NCI-H1930 (cell line): Measurements from ENCODE around the gene THRAP3.

Experiments used
- DNase-seq, 2 experiments: peaks; one replicate each; lab custom pipeline; 2025; lab: John Stamatoyannopoulos, UW

The THRAP3 gene

GRCh38 chr1:36327421-36328087 is 103.3 kb downstream of the THRAP3 start:
- DNase-seq: no peak

GRCh38 chr1:36328088-36328480 is 103.8 kb downstream of the THRAP3 start:
- no peak for DNase-seq

GRCh38 chr1:36328713-36329112 is 104.5 kb downstream of the THRAP3 start:
- DNase-seq: no peak

DNA sequence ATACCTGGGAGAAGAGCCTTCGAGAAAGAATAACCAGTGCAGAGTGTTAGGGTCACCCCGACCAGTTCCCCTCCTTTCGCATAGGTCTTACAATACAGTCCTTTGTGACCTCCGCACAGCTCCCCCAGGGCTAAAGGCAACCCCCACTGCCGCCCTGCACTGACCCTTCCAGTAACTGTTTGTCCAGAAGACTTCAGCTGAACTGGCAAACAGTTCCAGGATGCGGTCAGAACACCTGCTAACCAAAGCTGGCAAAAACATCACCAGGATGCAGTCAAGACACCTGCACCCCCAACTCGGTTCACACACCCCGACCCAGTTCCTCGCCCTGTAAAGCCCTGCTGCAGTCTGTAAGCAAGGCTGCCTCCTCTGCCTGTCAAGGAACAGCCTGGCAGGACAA is 105.6 kb downstream of the THRAP3 start:
- DNase-seq: no peak

- DNase-seq: no peak
These were observed 106.7 kb downstream of the THRAP3 start for GRCh38 chr1:36330940-36331339.

DNA sequence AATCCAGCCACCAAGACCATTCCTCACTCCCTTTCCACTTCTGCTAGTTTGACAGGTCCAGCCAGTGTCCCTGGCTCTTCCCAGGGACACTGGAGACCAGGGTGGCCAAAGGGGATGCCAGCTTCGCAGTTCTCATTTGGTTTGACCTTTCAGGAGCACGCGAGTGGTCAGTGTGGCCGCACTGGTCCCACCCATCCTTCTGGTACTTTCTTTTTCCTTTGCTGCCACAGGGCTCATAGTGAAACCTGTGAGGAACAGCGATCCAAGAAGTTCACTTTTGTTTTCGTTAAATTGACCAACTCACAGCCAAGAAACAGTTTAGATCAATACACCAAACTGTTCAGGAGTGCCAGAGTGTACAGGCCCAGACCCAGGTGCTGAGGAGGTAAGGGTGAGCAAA is 113.6 kb downstream of the THRAP3 start:
- no peak for DNase-seq

DNA sequence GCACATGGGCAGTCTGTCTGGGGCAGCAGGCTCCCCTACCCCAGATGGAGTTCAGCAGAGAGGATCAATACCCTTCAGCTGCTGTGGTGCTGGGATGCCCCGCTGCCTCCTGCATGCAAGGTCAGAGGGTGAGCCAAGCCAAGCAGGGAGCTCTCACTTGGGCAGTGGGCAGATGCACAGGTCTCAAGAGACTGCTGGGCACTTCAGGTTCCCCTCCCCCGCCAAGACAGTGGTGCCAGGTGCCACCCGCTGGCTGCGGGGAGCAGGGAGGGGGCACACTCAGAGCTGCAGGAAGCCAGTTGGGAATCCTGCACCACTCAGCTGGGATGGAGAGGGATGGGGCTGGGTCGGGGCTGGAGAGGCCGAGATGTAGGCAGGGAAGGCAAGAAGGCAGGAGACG is 115.0 kb downstream of the THRAP3 start:
- DNase-seq: no peak

- no peak for DNase-seq
These were observed 115.4 kb downstream of the THRAP3 start for GRCh38 chr1:36339615-36340014.

DNA sequence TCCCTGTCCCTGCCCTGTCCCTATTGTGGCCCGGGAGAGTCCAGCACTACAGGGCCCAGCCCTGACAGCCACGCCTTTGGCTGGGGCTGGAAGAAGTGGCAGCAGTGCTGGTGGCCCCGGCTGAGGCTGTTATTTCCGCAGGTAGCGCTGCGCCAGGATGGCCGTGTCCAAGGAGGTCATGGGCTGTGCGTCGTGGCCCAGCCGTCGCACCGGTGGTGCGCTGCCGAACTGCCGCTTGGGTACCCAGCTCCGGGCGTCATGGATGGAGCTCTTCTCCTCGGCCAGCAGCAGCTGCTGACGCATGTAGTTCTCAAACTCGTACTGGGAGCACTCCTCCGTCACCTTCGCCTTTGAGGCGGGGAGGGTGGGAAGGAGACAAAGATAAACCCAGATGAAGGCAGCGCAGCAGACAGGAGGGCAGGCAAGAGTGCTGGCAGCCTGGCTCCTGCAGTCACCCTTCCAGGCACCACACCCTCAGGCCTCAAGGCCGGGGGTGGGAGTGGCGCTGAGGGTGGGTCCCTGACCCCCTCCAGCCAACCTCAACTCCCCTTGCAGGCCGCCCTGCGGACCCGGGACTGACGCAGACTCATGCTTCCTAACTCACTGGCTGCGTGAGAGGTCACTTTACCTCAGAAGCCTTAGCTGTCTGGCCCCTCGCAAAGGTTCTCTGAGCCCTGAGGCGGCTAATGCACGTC is 117.5 kb downstream of the THRAP3 start:
- no peak for DNase-seq

DNA sequence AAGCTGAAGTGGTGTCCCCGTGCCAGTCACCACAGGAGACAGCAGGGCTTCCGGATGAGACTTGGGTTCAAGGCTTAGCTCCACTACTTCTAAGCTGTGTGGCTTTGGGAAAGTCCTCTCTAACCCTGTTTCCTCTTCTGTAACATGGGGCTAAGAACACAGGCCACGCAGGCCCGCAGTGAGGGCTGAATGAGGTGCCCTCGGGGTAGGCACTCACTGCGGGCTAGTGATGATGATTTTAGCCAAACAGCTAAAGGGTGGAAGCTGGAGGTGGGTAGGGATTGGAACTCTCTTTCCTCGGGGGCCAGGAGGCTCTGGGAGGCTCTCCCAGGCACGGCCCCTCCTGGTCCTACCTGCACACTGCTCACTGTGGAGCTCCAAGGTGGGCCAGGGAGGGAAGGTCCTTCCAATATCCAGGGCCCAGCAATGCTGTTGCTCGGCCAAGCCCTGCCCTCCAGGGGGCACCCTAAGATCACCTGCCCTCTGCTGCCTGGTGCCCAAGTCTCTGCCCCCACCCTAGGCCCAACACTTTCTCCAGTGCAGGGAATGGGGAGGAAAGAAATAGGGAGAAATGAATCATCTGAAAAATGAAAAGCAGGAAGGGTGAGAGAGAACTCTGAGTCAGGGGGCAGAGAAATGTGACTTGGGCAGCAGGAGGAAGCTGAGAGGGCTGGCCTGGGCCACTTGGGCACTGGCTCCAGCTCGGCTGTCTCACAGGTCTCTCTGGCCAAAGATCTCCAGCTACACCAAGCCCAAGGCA is 118.4 kb downstream of the THRAP3 start:
- no peak for DNase-seq

DNA sequence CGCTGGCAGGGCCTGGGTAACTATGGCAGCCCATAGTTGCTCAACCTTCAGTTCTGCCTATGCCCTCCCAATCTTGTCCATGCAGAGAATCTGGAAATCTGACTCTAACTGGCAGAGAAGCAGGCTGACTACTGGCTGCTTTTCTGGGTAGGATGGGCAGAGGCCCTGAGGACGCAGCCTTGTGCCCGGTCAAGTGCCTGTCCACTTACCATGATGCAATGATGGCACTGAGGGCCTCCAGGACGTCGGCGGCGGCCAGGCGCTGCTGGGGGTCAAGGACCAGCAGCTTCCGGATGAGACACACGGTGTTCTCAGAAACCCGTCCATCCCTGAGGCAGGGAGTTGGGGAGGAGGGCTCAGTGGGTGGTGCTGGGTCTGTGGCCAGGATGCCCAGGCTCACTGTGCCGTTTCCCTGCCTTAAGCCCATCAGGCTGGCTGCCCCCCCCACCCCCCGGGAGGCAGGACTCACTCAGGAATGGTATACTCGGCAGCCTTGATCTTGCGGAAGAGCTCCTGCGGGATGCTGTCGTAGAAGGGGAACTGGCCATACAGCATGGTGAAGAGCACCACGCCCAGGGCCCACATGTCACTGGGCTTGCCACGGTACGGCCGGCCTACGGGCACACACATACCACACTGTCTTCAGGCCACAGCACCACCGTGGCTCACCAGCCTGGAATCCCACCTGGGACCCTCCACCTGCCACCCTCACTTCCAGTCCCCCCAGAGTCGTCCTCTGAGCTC is 119.6 kb downstream of the THRAP3 start:
- DNase-seq: no peak

DNA sequence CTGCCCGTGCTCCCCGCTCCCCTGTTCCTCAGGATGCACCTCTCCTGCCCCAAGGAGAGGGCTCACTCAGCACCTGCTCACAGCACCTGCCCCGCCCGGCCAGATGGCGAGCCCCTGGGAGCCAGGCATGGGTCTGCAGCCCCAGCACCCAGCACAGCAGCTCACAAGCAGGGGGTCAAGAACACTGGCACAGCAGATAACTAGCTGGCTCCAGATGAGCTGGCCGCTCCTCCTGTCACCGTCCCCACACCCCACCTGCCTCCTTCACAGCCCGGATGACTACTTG is 120.1 kb downstream of the THRAP3 start:
- no peak for DNase-seq

GRCh38 chr1:36345353-36345752 is 121.1 kb downstream of the THRAP3 start:
- DNase-seq: no peak

DNA sequence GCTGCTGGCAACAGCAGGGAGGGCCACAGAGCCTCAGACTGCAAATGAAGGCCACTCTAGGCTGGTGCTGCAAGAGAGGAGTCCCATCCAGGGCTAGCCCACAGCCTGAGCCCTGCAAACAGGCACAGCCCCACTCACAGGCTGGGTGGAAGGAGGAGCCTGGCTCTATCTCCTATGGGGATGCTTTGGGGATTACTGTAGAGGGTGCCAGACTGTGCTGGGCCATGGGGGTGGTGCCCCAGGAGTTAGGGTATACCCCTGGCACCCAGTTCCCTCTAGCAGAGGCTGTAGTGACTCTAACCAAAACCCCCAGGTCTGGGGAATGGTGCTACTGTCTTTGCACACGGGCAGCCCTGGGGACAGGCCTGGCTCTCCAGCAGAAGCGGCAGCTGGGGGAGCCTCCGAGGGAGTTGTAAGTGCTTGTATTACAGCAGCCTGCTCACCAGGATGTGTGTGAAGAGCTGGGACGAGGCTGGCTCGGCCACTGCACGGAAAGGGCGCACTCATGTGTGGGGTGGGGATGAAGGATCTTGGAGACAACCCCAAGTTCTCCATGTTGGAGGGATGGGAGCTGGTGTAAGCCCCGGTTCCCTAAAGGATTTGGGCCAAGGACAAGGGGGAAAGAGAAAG is 122.6 kb downstream of the THRAP3 start:
- DNase-seq: no peak

- no peak for DNase-seq
These were observed 125.0 kb downstream of the THRAP3 start for GRCh38 chr1:36349241-36349671.

GRCh38 chr1:36349839-36350238 is 125.6 kb downstream of the THRAP3 start:
- no peak for DNase-seq

DNA sequence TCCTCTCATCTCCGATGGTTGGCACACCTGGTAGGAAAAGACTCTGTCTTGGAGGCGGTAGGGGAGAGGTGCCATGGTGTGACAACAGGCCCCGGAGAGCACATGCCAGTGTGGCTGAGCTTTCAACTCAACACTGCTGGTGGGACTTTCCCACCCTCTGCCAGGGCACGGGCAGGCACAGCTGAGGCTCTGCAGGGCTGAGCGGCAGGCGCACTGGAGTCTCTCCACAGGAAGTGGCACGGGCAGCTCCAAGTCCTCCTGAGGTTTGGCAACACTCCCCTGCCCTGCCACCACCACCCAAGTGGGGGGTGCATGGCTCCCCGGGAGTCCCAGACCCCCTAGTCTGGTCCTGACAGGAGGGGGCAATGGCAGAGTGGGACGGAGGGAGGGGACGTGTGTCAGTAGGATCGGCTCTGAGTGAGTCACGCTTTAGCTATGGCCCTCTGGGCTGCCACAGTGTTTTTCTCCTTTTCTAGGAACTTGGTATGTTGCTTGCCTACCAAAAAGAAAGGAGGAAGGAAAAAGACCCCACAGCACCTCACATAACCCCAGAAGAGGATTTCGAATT is 126.5 kb downstream of the THRAP3 start:
- DNase-seq: no peak

DNA sequence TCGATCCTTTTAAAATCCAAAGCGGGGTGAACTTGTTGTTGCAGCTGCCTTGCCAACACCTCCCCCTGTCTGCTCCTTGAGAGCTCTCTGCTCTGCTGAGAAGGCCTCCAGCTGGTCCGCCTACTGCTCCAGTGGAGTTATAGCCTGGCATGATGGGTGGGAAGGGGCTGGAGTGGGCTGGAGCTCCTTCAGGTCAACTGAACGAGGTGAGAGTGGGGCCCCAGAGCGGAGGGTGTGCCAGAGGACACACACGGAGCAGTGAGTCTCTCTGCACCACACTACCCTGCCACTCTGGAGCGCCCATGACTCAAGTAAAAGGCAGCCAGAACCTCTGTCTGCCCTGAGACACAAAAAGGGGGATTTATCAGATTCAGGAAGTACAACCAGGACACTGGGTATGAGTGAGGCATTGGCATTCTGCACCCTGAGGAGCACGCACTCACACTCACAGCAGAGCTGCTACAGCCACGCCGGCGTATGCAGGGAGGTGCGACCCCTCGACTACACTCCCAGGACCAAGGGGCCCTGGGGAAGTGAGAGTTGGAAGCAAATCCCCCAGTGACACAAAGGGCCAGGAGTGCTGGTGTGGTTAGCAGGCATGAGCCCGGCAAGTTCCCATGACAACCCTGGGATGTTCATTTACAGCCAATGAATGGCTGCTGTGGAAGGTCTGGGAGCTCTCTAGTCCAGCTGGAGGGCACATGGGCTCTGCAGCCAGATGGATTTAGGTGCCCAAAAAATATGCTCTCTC is 127.2 kb downstream of the THRAP3 start:
- no peak for DNase-seq

DNA sequence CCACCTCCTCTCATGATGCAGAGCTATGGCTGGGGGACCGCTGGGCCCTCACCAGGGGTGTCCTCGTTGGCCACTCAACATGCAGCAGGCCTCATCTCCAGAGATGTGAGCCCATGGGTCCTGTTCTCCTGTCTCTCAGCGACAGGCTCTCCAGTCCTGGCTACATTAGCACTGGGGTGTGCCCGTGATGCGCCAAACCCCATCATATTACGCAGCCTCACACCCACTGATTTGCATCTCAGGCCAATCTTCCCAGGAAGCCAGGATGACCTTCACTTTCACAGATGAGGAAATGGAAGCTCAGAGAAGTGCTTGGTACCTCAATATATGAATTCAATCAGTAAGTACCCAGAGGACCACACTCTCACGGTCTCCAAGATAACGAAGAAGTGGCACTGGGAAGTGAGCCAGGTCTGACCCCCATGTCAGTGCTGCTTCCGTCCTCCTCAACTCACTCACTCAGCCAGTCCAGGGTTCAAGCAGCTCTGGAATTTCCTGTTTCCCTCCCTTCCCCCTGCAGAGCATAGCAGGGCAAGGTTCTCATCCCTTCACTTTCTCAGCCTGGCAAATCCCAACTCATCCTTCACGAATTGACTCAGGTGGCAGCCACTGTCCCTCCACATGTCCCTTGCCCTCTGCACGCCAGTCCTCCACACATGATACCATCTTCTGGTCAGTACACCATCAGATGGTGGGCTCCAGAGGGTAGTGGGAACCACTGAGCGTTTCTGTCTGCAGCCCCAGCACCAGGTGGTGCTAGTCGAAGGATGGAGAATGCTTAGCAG is 128.1 kb downstream of the THRAP3 start:
- DNase-seq: no peak
